GM13976 (cell line): ENCODE measurements around the gene HYKK.

Source experiments
- DNase-seq: peaks from one replicate; pipeline ENCODE4 v3.0.0; 2012; ENCODE audit warnings: low spot score
- CTCF ChIP-seq: IDR thresholded peaks from 2 replicates; pipeline ENCODE4 v1.5.1; 2012; ENCODE audit warnings: borderline replicate concordance, mild to moderate bottlenecking; ENCODE audit not compliant: insufficient read depth; ENCODE audit errors: extremely low read depth, missing control alignments, control extremely low read depth
- in situ Hi-C: fragments of 300-500 bp; cut with MboI; formaldehyde crosslinking; loops from one replicate; pipeline ENCODE4 v1.12.0; 2022; ENCODE audit warnings: low sequenced_read_pairs, mixed read lengths, inconsistent platforms; ENCODE audit not compliant: unreplicated experiment

HYKK gene

GRCh38 chr15:78565951-78566774 is 58.8 kb downstream of the HYKK start:
- in situ Hi-C loops, result no loop called here
- TF ChIP-seq CTCF, result no peak
- DNase-seq, result peak; percentile 30

GRCh38 chr15:78567531-78567930 is 60.2 kb downstream of the HYKK start:
- DNase-seq, result peak; percentile 30
- TF ChIP-seq CTCF, result no peak
- in situ Hi-C loops, result no loop called here

GRCh38 chr15:78570710-78571109 is 63.3 kb downstream of the HYKK start:
- in situ Hi-C loops, result no loop called here

GRCh38 chr15:78571382-78571781 is 64.0 kb downstream of the HYKK start:
- TF ChIP-seq CTCF, result no peak
- in situ Hi-C loops, result no loop called here
- no peak for DNase-seq

More at GRCh38 chr15:78570710-78571109, 63.3 kb downstream of the HYKK start:
- TF ChIP-seq CTCF, result no peak
- DNase-seq, result no peak

- TF ChIP-seq CTCF, result no peak
Measured at GRCh38 chr15:78573416-78573815, 66.0 kb downstream of the HYKK start.

GRCh38 chr15:78574944-78575343 is 67.6 kb downstream of the HYKK start:
- no peak for DNase-seq
- in situ Hi-C loops, result no loop called here
- no peak for TF ChIP-seq CTCF

More at GRCh38 chr15:78573416-78573815, 66.0 kb downstream of the HYKK start:
- in situ Hi-C loops, result no loop called here
- DNase-seq, result no peak
